HG02678 (cell line): Measurements from ENCODE around the gene BACE2.

Experiments
- ATAC-seq: cut with Tn5 transposase; IDR thresholded peaks from one replicate; pipeline ENCODE4 v1.9.1; 2021; ENCODE audit warnings: mild to moderate bottlenecking, moderate library complexity; ENCODE audit not compliant: unreplicated experiment

The BACE2 gene

GRCh38 chr21:41317063-41317392 is 149.1 kb downstream of the BACE2 start:
- no peak for ATAC-seq

DNA sequence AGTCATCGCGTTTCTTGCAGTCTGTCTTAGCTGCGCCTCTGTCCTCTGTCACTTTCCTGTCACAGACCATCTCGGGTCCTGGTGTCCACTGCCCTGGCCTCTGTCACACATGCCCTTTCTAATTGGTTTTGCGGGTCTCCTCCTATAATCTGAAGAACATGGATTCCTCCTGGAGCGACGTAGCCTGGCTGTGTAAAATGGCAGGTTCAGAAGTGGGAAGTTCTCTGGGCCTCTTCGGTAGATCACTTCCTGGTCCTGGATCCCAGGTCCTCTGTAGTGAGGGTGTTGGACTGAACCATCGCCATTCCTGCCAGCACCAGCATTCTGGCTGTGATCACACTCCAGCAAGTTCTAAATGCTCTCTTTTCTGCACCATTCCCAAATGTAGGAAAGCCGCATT is 149.5 kb downstream of the BACE2 start:
- ATAC-seq: no peak

- no peak for ATAC-seq
Observed at GRCh38 chr21:41318218-41318617, 150.3 kb downstream of the BACE2 start.

GRCh38 chr21:41319273-41319672 is 151.3 kb downstream of the BACE2 start:
- ATAC-seq: no peak

DNA sequence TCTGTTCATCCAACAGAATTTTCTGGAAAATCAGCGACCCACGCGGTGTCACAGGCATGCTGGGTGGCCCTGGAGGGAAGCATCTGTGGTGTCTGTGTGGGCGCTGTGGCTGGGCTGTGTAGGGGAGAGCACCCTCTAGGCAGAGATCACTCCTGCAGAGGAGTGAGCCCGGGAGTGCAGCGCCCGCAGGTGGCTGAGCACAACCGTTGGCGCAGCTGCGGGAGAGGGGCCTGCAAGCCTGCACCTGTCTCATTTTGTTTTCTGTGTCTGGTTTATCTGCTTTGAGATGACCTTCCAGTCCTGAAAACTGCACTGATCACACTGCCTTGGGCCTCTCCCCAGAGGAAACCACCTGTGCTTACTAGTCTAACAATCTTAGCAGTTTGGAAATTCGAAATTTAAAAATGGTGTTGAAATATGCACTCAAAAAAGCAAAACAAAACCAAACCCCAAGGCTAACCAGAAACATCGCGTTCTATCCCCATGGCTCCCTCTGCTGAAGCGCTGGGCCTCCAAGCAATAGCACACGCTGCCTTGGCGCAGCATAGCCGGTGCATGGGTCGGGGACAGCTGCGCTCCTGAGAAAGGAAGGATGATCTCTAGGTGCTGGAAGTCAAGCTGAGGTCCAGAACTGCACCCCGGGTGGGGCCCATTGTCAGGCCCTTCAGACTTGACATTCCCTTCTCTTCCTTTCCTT is 153.4 kb downstream of the BACE2 start:
- ATAC-seq: no peak

DNA sequence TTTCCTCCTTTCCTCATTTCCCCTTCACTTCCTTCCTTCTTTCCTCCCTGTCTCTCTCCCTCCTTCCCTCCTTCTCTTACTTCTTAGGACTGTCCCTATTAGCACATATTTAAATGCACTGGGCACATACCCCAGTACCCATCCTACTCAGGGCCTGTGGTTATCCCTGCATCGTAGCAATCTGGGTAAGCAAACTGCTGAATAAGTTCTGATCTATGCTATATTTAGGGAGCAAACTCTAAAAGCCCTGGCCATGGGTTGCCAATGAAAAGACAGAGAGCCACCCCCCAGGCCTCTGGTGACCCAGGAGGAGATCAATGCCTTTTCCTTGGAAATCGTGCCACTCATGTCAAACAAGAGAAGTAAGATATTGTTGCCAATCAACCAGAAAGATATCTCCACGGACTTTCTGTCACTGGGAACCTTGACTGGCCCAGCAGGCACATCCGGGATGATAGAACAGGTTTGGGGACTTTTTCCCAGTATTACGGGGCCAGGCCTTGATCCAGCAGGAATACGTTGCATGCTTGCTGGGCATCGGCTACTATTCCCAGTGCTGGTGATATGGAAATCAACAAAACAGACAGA is 154.0 kb downstream of the BACE2 start:
- no peak for ATAC-seq

DNA sequence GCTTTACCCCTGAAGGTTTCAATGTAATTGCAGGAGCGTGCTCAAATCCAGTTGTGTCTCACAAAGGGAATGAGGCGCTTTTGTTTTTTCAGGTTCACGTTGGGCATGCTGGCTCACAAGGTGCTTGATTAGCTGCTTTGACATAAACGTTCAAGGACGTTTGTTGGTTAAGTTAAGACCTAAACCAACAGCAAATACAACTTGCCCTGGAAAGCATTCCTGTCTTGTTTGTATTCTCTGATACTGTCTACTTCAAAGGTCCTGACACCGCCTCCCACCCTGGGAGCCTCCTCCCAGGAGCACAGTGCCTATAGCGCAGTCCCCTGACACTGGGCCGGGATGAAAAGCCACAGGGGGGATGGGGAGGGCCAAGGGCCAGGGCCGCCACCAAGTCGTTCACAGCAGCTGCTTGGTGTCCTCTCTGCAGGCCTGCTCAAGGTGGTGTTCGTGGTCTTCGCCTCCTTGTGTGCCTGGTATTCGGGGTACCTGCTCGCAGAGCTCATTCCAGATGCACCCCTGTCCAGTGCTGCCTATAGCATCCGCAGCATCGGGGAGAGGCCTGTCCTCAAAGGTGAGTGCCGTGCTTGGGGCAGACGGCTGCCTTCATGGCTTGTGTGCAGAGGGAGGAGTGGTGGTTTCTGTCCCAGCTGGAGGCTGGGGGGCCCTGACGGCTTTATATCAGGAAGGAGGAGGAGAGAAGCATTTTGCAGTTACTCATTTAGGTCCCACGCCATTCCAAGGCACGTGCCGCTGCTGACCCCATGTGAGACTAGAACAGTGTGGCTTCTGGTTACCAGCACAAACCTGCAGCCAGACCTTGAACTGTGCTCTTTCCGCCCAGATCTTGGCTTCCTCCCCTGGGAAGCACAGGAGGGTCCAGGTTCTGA is 154.8 kb downstream of the BACE2 start:
- ATAC-seq: no peak

DNA sequence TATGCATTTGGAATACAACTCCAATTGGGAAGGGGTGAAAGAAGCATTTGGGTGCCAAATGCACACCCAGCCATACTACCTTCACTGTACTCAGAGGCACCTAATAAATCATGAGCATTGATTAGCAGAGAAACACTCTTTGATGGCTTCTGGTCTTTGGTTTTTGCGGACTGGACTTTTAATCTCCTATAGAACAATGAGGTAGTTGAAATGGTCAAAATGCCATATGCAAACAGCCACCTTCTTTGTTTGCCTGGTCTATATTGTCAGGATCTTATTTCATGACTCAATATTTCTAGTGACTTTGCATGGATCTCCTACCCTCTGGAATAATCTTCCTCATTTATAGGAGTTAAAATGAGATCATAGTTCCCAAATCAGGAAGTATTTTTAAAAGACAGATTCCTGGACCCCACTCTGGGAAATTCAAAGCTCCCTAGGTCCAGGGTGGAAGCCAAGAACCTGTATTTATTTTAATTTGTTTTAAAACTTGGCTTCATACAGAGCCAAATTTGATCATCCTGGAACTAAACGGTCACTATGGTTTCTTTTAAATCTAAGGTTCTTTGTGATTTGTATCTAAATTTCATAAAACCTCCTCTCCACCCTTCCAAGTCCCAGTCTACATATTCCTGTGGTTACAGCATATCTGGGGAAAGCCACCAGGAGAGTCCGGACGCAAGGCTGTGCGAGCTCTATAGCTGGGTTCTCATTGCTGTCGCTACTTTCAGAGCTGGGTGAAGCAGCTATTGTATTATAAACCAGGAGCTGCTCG is 157.4 kb downstream of the BACE2 start:
- no peak for ATAC-seq

DNA sequence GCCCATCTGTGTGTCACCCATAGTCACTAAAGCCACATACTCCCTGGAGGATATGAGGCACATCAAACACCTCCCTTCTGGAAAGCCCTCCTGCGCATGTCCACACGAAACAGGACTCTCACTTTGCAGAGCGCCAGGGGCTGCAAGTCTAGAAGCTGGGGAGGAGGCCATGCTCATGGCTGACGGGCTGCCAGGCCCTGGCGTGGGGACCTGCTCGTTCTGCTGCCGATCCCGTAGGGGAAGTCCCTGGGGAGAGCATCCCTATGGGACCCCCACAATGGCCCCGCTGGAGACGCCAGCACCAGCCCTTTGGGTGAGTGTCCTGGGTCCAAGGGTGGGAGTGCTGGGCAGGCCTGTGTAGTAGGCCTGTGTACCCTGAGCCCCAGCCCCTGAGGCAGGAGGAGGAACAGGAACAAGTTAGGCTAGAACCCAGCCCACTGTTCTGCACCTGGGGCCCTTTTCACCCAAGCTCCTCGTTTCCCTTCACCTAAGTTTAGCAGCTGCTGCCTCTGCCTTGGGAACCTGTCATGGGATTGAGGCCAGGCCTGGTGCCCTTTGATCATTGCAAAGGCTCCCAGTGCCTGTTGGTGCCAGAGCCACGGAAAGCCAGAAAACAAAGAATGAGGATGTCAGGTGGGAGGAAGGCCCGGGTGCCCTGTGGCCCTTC is 158.6 kb downstream of the BACE2 start:
- ATAC-seq: no peak

DNA sequence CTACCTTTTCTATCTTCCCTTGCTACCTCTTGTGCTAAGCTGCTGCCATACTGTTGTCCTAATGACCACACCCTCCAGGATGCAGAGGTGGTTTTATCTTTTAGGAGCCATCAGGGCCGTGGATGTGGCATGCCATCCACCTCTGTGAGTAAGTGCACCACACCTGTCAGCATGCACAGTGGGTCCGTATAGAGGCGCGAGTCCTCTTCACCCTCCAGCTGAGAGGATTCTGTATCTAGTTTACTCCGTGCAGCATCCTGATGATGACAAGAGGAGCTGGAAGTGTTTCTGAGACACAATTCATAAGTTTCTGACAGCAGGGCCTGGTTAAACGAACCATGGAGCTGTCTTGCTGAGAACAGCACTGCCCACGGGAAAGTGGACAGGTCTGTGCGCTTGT is 159.8 kb downstream of the BACE2 start:
- no peak for ATAC-seq

- no peak for ATAC-seq
Observed at GRCh38 chr21:41328660-41329607, 161.0 kb downstream of the BACE2 start.
